Measurements from ENCODE around the gene RNF5. TPM values are rescaled to one million over a fixed set of nuclear protein-coding genes. Genes with fewer than 3 reads are reported as not detected.

The RNF5 gene
- total RNA-seq, 1 donor from 2014 or later: 60.4 TPM

GRCh38 chr6:32216998-32217397 is 38.8 kb downstream of the RNF5 start:
- Mint-ChIP-seq H3K36me3 (ENCODE audit: low read depth) (no peaks in the 10 kb centered on the region), H3K27me3 (ENCODE audit: insufficient read depth) (peaks cover 7% of the 10 kb centered on the region), H3K4me1 (ENCODE audit: low read depth) (no peaks in the 10 kb centered on the region)

GRCh38 chr6:32218167-32218566 is 40.0 kb downstream of the RNF5 start:
- intact Hi-C loops (cut with micrococcal nuclease): no loop called here
- no peaks in the 10 kb centered on the region for H3K9me3 Mint-ChIP-seq
- H3K36me3 Mint-ChIP-seq (ENCODE audit: low read depth): no peaks in the 10 kb centered on the region
- H3K4me1 Mint-ChIP-seq (ENCODE audit: low read depth): no peaks in the 10 kb centered on the region
- DNase-seq (ENCODE audit: low spot score): no peak
- peaks cover 7% of the 10 kb centered on the region for H3K27me3 Mint-ChIP-seq (ENCODE audit: insufficient read depth)
- no peak overlapping the region for H3K4me3 Mint-ChIP-seq
- H3K27ac Mint-ChIP-seq: no peak overlapping the region

More at GRCh38 chr6:32216998-32217397, 38.8 kb downstream of the RNF5 start:
- intact Hi-C loops (cut with micrococcal nuclease): no loop called here
- no peak for DNase-seq (ENCODE audit: low spot score)
- Mint-ChIP-seq H3K4me3 (no peak overlapping the region), H3K9me3 (no peaks in the 10 kb centered on the region), H3K27ac (no peak overlapping the region)

DNA sequence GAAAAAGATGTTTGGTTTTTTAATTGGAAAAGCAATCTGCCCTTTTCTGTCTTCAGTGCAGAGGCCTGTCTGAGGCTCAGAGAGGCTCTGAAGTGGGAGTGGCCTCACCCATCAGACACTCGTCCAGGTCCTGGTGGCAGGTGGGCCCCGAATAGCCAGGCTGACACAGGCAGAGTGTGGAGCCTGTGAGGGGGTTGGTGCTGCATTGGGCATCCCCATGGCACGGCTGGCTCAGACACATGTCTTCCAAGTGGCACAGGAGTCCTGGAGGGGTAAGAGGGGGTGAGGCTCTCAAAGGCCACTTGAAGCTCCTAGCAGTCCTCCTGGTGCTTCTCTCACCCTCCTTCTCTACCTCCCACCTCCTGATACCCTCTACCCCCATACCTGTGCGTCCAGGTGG is 41.8 kb downstream of the RNF5 start:
- Mint-ChIP-seq H3K4me3 (no peak overlapping the region), H3K36me3 (ENCODE audit: low read depth) (no peaks in the 10 kb centered on the region), H3K27ac (no peak overlapping the region), H3K9me3 (no peaks in the 10 kb centered on the region), H3K4me1 (ENCODE audit: low read depth) (no peaks in the 10 kb centered on the region), H3K27me3 (ENCODE audit: insufficient read depth) (peaks cover 3% of the 10 kb centered on the region)
- intact Hi-C loops (cut with micrococcal nuclease): no loop called here
- DNase-seq (ENCODE audit: low spot score): no peak

DNA sequence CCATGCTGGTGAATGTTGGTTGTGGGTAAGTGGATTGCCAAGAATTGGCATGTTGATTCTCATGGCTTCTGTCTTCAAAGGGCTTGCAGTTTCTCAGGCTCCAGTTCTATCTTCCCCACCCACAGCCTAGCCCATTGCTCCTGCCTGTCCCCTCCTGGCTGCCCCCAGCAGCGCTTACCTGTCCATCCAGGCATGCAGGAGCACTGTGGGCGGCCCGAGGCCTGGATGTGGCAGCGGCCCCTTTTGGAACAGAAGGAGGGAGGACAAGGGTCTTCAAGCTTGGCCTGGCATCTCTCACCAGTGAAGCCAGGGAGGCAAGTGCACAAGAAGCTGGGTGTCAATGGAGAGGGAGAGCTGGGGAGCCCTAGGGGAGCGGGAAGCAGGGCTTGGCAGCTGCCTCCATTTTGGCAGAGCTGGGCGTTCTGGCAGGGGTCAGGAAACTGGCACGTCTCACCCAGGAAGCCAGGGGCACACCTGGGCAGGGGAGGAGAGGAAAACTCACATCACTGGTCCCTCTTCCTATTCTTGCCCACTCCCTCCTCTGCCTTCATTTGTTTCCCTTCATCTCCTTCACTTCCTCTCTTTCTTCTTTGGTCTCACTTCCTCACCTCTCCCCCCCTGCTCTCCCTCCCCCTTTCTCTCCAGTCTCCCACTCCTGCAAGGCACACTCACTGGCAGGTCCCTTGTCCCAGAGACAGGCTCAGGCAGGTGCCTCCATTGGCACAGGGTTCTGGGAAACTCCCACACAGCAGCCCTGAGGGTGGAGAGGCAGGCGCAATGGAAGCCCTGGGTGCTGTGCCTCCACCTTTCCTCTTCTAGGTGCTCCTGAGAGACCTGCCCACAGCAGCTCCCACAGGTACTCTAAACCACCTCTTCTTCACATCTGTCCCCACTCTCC is 44.4 kb downstream of the RNF5 start:
- H3K27ac Mint-ChIP-seq: no peak overlapping the region
- H3K4me1 Mint-ChIP-seq (ENCODE audit: low read depth): no peaks in the 10 kb centered on the region
- intact Hi-C loops (cut with micrococcal nuclease): no loop called here
- no peaks in the 10 kb centered on the region for H3K36me3 Mint-ChIP-seq (ENCODE audit: low read depth)
- H3K4me3 Mint-ChIP-seq: no peak overlapping the region
- no peak for DNase-seq (ENCODE audit: low spot score)
- no peaks in the 10 kb centered on the region for H3K9me3 Mint-ChIP-seq
- no peaks in the 10 kb centered on the region for H3K27me3 Mint-ChIP-seq (ENCODE audit: insufficient read depth)

DNA sequence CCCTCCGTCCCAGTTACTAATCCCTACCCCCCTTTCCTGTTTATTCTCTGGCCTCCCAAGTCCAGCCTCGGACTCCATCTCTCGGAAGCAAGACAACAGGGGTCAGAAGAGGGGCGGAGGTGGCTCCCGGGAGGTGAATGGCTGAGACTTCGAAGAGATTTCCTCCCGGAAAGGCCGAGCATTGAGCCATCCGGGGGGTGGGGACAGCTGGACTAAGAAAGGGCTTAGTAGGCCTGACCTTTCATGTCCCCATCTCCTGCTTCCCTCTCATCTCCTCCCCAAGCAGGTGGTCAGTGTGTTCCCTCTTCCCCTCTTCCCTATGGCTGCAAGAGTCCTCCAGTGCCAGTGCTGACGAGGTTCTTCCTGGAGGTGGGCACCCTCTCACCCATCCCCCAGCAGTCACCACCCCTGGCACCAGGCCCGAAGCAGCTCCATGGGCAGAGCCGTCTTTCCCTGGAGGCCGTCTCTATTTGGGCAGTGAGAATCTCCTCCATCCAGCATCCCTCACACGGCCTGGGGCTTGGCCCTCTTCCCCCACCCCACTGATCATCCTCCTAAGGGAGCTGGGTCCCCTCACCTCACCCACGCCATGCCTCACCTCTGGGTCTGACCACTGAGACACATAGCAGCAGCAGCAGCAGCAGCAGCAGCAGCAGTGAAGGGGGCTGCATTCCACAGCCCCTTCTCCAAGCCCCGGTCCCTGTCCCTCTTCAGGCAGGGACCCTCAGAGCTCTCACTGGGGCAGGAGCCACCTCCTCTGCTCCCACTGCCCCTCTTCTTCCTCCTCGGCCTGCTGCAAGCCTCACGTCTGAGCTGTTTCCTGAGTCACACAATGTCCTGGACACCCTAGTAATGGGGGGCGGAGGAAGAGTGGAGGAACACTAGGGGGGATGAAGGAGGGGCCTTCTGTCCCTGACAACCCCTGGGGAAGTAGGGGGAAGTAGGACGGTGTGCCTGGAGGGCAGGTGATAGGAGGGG is 45.3 kb downstream of the RNF5 start, which contains the start of gene NOTCH4:
Gene NOTCH4, minus strand, starts transcription at position 810 of the 978 bp plus-strand sequence. Its CDS starts 139 bp downstream, at position 671.
- Mint-ChIP-seq H3K4me3 (no peak within 1 kb of the TSS), H3K27ac (no peak within 1 kb of the TSS), H3K4me1 (ENCODE audit: low read depth) (no peaks in the 10 kb centered on the region), H3K9me3 (no peaks in the 10 kb centered on the region), H3K27me3 (ENCODE audit: insufficient read depth) (no peaks in the 10 kb centered on the region), H3K36me3 (ENCODE audit: low read depth) (no peaks in the 10 kb centered on the region)
- intact Hi-C loops (cut with micrococcal nuclease): no loop called here
- DNase-seq (ENCODE audit: low spot score): no peak

GRCh38 chr6:32224696-32225095 is 46.5 kb downstream of the RNF5 start:
- no peaks in the 10 kb centered on the region for H3K9me3 Mint-ChIP-seq
- no peaks in the 10 kb centered on the region for H3K4me1 Mint-ChIP-seq (ENCODE audit: low read depth)
- no peak overlapping the region for H3K27ac Mint-ChIP-seq
- no peaks in the 10 kb centered on the region for H3K27me3 Mint-ChIP-seq (ENCODE audit: insufficient read depth)
- intact Hi-C loops (cut with micrococcal nuclease): no loop called here
- no peak overlapping the region for H3K4me3 Mint-ChIP-seq
- no peaks in the 10 kb centered on the region for H3K36me3 Mint-ChIP-seq (ENCODE audit: low read depth)
- no peak for DNase-seq (ENCODE audit: low spot score)

GRCh38 chr6:32226434-32226833 is 48.2 kb downstream of the RNF5 start:
- Mint-ChIP-seq H3K4me3 (no peak overlapping the region), H3K9me3 (no peaks in the 10 kb centered on the region), H3K4me1 (ENCODE audit: low read depth) (no peaks in the 10 kb centered on the region), H3K27ac (no peak overlapping the region), H3K36me3 (ENCODE audit: low read depth) (no peaks in the 10 kb centered on the region), H3K27me3 (ENCODE audit: insufficient read depth) (no peaks in the 10 kb centered on the region)
- intact Hi-C loops (cut with micrococcal nuclease): no loop called here
- no peak for DNase-seq (ENCODE audit: low spot score)

Other genes with a start within 250 kb of the RNF5 start
- 0.21 TPM in 1 of 2 replicates, not detected in the other for gene CFB, start 232.3 kb upstream of the RNF5 start, total RNA-seq
- gene NELFE, start 219.4 kb upstream of the RNF5 start, total RNA-seq: 92.3 and 97.7 TPM in 2 replicates
- gene SKIC2, start 219.2 kb upstream of the RNF5 start, total RNA-seq: 85.8 and 101 TPM in 2 replicates
- 14.1 and 15.2 TPM in 2 replicates for gene DXO, start 206.3 kb upstream of the RNF5 start, total RNA-seq
- gene C4A, start 196.3 kb upstream of the RNF5 start, total RNA-seq: 4.0 and 4.1 TPM in 2 replicates
- 4.1 and 4.7 TPM in 2 replicates for gene C4B, start 163.6 kb upstream of the RNF5 start, total RNA-seq
- 0.34 and 0.36 TPM in 2 replicates for gene CYP21A2, start 140.0 kb upstream of the RNF5 start, total RNA-seq
- gene TNXB, start 69.1 kb upstream of the RNF5 start, total RNA-seq: 2.0 and 4.4 TPM in 2 replicates
- 80.1 and 97.6 TPM in 2 replicates for gene ATF6B, start 50.2 kb upstream of the RNF5 start, total RNA-seq
- gene FKBPL, start 48.1 kb upstream of the RNF5 start, total RNA-seq: 4.8 and 6.0 TPM in 2 replicates
- gene PRRT1, start 26.5 kb upstream of the RNF5 start, total RNA-seq: 0.24 and 0.57 TPM in 2 replicates
- 12.4 and 17.1 TPM in 2 replicates for gene PPT2, start 24.3 kb upstream of the RNF5 start, total RNA-seq
- 8.3 and 9.1 TPM in 2 replicates for gene EGFL8, start 13.8 kb upstream of the RNF5 start, total RNA-seq
- gene AGPAT1, start 2.3 kb upstream of the RNF5 start, total RNA-seq: 34.5 and 35.6 TPM in 2 replicates
- 19.6 and 20.2 TPM in 2 replicates for gene AGER, start 5.8 kb downstream of the RNF5 start, total RNA-seq
- 91.9 and 94.0 TPM in 2 replicates for gene PBX2, start 11.8 kb downstream of the RNF5 start, total RNA-seq
- gene GPSM3, start 14.2 kb downstream of the RNF5 start, total RNA-seq: 82.5 and 84.7 TPM in 2 replicates
- 0.66 and 0.73 TPM in 2 replicates for gene NOTCH4, start 45.7 kb downstream of the RNF5 start, total RNA-seq
- gene TSBP1, start 193.5 kb downstream of the RNF5 start, total RNA-seq: not detected in 2 replicates
- not detected in 2 replicates for gene BTNL2, start 228.8 kb downstream of the RNF5 start, total RNA-seq

Measured in activated T-helper 1 cell treated with anti-CD3 and anti-CD28 coated beads, Interleukin-12 subunit alpha, Interleukin-12 subunit beta, Interleukin-2, Interleukin-4 antibody, amounts not matched to agents 30 ng/mL and 10 ng/mL and 1 ng/mL, durations not matched to agents 14 hours and 24 hours and 36 hours (primary cell).